ENCODE results near the gene SLIT3.

DNA sequence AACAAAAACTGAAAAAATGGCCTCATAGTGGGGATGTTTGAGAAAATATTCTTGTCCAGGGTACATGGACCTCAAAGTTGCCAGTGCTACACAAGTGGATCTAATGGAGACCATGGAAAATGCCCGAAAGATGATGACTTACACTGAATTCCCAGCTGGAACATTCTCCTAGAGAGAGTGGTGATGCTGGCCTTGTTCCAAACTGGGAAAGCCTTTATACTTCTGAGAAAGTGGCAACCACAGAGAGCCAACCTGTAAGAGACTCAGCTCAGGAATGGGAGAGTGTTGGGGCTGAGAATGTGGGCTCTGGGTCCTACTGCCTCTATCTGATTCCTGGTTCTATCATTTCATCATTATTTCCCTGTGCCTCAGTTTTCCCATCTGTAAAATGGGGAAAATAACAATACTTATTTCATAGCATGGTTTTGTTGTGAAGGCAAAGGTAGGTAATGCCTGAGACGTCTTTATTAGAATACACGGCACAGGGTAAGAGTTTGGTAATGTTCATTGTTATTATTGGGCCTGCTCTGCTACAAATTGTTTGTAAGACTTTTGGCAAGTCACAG, 492.8 kb downstream of the SLIT3 start:
- TF ChIP-seq, protein P1, sequence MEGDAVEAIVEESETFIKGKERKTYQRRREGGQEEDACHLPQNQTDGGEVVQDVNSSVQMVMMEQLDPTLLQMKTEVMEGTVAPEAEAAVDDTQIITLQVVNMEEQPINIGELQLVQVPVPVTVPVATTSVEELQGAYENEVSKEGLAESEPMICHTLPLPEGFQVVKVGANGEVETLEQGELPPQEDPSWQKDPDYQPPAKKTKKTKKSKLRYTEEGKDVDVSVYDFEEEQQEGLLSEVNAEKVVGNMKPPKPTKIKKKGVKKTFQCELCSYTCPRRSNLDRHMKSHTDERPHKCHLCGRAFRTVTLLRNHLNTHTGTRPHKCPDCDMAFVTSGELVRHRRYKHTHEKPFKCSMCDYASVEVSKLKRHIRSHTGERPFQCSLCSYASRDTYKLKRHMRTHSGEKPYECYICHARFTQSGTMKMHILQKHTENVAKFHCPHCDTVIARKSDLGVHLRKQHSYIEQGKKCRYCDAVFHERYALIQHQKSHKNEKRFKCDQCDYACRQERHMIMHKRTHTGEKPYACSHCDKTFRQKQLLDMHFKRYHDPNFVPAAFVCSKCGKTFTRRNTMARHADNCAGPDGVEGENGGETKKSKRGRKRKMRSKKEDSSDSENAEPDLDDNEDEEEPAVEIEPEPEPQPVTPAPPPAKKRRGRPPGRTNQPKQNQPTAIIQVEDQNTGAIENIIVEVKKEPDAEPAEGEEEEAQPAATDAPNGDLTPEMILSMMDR (IDR thresholded peaks at IDR 0.05) = no peak
- TF ChIP-seq POLR2A (IDR thresholded peaks at IDR 0.05) (no peak), POLR2AphosphoS5 (IDR thresholded peaks at IDR 0.05) (no peak)
